Epithelial cell of esophagus (primary cell): ENCODE results near the gene UBE2L3.
"Not testable (repeated sequence)": the region's sequence is repeated elsewhere in the genome, so short reads cannot be mapped to it uniquely, and the experiment has no call there.

Experiments used
- DNase-seq: peaks from one replicate; pipeline ENCODE4 v3.0.0; 2010; ENCODE audit warnings: low read depth
- H3K4me3 ChIP-seq: 2 replicates; pipeline ENCODE4 v1.5.1; 2011; ENCODE audit warnings: mild to moderate bottlenecking, low read length, control low read depth
- TF ChIP-seq, protein P1 (sequence below): IDR thresholded peaks from 2 replicates; pipeline ENCODE4 v1.5.1; 2011; ENCODE audit warnings: low read depth, mild to moderate bottlenecking, low read length, control low read depth, inconsistent platforms; ENCODE audit not compliant: insufficient read depth; ENCODE audit errors: missing control alignments

The UBE2L3 gene

DNA sequence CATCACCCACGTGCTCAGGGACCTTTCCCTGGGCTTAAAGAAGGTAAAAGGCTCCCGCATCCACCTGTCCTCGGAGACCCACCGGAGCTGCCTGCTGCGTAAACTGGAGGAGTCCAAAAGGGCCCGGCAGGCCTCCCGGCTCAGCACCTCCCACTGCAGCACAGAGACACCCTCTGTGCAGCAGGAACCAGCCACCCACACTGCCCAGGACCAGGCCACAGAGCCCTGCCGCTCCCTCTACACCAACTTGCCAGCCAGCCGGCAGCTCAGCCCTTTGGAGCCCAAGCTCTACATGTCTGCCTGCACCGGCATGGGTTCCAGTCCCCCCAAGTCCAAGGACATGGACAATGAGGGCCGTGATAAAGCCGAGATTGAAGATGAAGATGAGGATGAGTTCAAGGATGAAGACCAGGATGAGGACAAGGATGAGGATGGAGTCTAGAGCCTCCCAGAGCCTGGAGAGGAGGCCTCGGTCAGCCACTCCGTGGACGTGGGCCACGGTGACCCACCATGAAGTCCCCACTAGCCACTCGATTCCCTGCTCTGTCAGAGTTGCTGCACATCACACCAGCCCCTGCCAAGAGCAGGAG, 69.2 kb downstream of the UBE2L3 start:
- TF ChIP-seq, protein P1, sequence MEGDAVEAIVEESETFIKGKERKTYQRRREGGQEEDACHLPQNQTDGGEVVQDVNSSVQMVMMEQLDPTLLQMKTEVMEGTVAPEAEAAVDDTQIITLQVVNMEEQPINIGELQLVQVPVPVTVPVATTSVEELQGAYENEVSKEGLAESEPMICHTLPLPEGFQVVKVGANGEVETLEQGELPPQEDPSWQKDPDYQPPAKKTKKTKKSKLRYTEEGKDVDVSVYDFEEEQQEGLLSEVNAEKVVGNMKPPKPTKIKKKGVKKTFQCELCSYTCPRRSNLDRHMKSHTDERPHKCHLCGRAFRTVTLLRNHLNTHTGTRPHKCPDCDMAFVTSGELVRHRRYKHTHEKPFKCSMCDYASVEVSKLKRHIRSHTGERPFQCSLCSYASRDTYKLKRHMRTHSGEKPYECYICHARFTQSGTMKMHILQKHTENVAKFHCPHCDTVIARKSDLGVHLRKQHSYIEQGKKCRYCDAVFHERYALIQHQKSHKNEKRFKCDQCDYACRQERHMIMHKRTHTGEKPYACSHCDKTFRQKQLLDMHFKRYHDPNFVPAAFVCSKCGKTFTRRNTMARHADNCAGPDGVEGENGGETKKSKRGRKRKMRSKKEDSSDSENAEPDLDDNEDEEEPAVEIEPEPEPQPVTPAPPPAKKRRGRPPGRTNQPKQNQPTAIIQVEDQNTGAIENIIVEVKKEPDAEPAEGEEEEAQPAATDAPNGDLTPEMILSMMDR = no peak
- no peak overlapping the region for H3K4me3 ChIP-seq
- no peak for DNase-seq

DNA sequence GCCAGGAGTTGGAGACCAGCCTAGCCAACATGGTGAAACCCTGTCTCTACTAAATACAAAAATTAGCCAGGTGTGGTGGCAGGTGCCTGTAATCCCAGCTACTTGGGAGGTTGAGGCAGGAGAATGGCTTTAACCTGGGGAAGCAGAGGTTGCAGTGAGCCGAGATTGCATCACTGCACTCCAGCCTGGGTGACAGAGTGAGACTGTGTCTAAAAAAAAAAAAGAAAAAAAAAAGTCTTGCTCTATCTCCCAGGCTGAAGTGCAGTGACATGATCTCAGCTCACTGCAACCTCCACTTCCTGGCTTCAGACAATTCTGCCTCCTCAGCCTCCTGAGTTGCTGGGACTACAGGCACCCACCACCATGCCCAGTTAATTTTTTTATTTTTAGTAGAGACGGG, 69.9 kb downstream of the UBE2L3 start:
- H3K4me3 ChIP-seq, DNase-seq: not testable (repeated sequence)

DNA sequence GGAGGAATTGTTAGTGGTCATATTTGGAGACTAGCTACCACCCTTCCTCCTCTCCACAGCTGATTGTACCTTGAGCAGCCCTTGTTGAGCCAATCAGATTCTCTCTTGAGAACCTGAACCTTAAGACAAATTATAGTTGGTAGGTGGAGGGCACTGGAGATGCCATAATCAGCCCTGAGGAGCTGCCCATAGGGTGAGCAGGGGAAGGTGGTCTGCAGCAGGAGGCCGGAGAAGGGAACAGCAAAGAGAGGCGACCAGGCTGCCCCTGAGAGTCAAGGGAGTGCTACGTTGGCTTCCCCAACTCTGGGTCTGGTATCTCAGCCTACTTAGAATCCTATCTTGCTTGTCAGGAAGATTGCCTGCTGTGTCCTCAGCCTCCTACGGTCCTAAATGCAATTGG, 71.8 kb downstream of the UBE2L3 start:
- H3K4me3 ChIP-seq = no peak overlapping the region
- DNase-seq = no peak
- TF ChIP-seq, protein P1 = no peak

DNA sequence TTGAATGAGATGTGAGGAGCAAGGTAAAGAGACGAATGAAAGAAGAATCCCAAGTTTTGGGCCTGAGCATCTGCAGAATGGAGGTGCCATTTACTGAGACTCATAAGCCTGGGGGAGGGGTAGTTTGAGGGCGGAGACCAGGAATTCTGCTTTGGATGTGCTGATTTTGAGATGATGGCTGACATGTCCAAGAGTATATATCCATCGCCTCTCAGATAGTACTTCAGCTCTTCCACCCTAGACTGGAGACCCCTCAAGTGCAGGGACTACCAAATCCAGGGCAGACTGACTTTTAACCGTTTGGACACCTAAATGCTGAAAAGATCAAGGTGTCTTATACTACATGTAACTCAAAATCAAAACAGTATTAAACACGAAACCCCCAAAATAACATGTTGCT, 73.3 kb downstream of the UBE2L3 start:
- TF ChIP-seq, protein P1 = no peak
- H3K4me3 ChIP-seq = no peak overlapping the region
- DNase-seq = no peak

DNA sequence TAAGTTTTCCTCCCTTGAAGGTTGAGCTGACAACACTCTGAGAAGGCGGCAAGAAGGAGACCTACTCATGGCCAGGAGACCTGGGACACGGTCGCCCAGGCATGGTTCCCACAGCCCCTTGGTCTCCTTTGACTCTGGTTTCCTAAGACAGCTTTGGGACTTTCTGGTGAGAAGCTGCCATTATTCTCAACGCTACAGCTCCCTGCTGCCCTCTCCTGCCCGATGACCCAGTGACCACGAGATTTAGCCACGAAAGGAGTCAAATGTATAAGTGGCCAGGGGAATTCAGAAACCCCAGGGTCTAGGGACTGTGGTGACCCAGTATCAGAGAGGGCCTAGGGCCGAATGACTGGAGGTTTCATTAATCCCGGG, 73.9 kb downstream of the UBE2L3 start:
- TF ChIP-seq, protein P1 = peak; percentile 21
- H3K4me3 ChIP-seq = peak overlapping the region; percentile 53
- peak; percentile 39 for DNase-seq

DNA sequence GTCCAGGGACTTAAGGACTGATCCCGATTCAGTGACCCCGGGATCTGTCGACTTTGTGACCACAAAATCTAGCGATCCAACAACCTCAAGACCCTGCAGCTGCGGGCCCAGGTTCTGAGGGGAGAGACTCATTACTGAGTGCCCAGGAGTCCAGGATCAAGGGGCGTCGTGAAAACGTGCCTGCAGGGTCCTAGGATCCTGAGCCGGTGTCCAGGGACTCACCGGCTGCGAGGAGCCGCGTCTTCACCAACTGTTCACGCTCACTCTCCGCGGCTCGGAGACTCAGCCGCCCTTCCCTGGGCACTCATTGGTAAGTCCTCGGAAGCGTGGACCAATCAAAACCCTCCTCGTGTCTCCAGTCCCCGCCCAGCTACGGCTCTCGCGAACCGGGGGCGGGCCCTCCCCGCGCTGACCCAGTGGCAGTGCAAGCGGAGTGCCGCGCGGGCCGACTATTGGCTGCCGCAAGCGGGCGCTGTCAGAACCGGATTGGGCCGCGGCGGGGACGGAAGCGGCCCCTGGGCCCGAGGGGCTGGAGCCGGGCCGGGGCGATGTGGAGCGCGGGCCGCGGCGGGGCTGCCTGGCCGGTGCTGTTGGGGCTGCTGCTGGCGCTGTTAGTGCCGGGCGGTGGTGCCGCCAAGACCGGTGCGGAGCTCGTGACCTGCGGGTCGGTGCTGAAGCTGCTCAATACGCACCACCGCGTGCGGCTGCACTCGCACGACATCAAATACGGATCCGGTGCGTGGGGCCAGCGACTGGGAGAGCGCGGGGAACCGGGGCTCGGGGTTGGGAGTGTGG, 74.5 kb downstream of the UBE2L3 start, which contains the start of gene SDF2L1:
Gene SDF2L1, plus strand, starts transcription at position 514 of the 795 bp plus-strand sequence. Its CDS starts 35 bp downstream, at position 549.
- peak within 1 kb of the TSS; percentile 66 for H3K4me3 ChIP-seq
- TF ChIP-seq, protein P1 = no peak

DNA sequence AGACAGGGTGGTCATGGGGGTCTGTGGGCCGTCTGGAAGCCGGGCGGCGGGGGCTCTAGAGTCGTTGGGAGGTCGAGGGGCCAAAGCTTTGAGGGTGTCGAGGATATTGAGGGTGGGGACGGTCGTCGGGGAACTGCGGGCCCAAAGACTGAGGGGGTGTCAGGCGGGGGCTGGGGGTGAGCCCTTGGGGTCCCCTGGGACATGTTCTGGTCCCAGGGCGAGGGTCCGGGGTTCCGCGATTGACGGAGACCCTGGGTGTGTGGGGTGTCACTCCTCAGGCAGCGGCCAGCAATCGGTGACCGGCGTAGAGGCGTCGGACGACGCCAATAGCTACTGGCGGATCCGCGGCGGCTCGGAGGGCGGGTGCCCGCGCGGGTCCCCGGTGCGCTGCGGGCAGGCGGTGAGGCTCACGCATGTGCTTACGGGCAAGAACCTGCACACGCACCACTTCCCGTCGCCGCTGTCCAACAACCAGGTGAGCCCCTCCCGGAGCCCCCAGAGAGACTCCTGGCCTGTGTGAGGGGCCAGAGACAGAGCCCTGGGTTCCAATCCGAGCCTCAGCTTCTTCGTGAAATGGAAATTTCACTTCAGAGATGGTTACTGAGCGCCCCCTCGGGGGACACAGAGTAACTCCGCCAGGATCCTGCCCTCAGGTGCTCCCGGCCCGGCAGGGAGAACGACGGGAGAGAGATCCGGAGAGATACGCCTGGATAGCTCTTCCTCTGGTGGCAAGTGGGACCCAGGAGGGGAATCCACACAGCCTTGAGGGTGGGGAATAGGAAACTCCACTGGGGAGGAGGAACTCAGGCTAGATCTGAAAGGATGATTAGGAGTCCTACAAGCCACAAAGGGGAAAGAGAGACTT, 75.3 kb downstream of the UBE2L3 start:
- peak; percentile 67 for DNase-seq
- TF ChIP-seq, protein P1 = peak; percentile 64
- peak overlapping the region; percentile 66 for H3K4me3 ChIP-seq

More for the DNA sequence above, 74.5 kb downstream of the UBE2L3 start, which contains the start of gene SDF2L1:
- peak; percentile 100 for DNase-seq
